Hematopoietic multipotent progenitor cell treated with erythropoietin and hydrocortisone succinate and interleukin-3 and kit ligand, for 17 days (in vitro differentiated cells): ENCODE results near the gene PDE4D.
"Not testable (repeated sequence)": the region's sequence is repeated elsewhere in the genome, so short reads cannot be mapped to it uniquely, and the experiment has no call there.

Experiments
- DNase-seq: peaks from one replicate; pipeline ENCODE4 v3.0.0-alpha.2; 2015; ENCODE audit warnings: low spot score

Gene PDE4D

GRCh38 chr5:59001716-59002115 lies 891.8 kb downstream of the PDE4D start:
- DNase-seq: no peak

- no peak for DNase-seq
Observed at GRCh38 chr5:59001154-59001553, 892.4 kb downstream of the PDE4D start.

- no peak for DNase-seq
Observed at GRCh38 chr5:59000211-59000610, 893.3 kb downstream of the PDE4D start.

GRCh38 chr5:58999804-59000203 lies 893.7 kb downstream of the PDE4D start:
- no peak for DNase-seq

- no peak for DNase-seq
Observed at GRCh38 chr5:58998544-58998943, 895.0 kb downstream of the PDE4D start.

GRCh38 chr5:58995779-58996178 lies 897.7 kb downstream of the PDE4D start:
- DNase-seq: not testable (repeated sequence)

- no peak for DNase-seq
Observed at GRCh38 chr5:58993461-58993860, 900.1 kb downstream of the PDE4D start.

GRCh38 chr5:58988938-58989337 lies 904.6 kb downstream of the PDE4D start:
- no peak for DNase-seq

- no peak for DNase-seq
Observed at GRCh38 chr5:58987193-58987592, 906.3 kb downstream of the PDE4D start.

GRCh38 chr5:58986281-58986680 lies 907.2 kb downstream of the PDE4D start:
- DNase-seq: no peak

GRCh38 chr5:58985759-58986158 lies 907.8 kb downstream of the PDE4D start:
- DNase-seq: no peak

GRCh38 chr5:58985311-58985710 lies 908.2 kb downstream of the PDE4D start:
- DNase-seq: no peak

GRCh38 chr5:58983526-58984452 lies 909.7 kb downstream of the PDE4D start:
- no peak for DNase-seq

GRCh38 chr5:58980890-58981289 lies 912.6 kb downstream of the PDE4D start:
- no peak for DNase-seq

GRCh38 chr5:58979090-58979489 lies 914.4 kb downstream of the PDE4D start:
- DNase-seq: no peak

- no peak for DNase-seq
Observed at GRCh38 chr5:58974601-58975000, 918.9 kb downstream of the PDE4D start.

GRCh38 chr5:58974083-58974482 lies 919.4 kb downstream of the PDE4D start:
- DNase-seq: no peak

- DNase-seq: no peak
Observed at GRCh38 chr5:58972301-58972700, 921.2 kb downstream of the PDE4D start.

- DNase-seq: no peak
Observed at GRCh38 chr5:58970766-58971165, 922.8 kb downstream of the PDE4D start.

GRCh38 chr5:58969795-58970194 lies 923.7 kb downstream of the PDE4D start:
- no peak for DNase-seq

GRCh38 chr5:58969253-58969652 lies 924.3 kb downstream of the PDE4D start:
- no peak for DNase-seq

- DNase-seq: no peak
Observed at GRCh38 chr5:58968350-58968749, 925.2 kb downstream of the PDE4D start.

- DNase-seq: no peak
Observed at GRCh38 chr5:58967597-58968281, 925.8 kb downstream of the PDE4D start.
